Vagina (tissue), 2 donors: ENCODE data around the gene SEC62. TPM values are rescaled to one million over a fixed set of nuclear protein-coding genes. Genes with fewer than 3 reads are reported as not detected.

Experiments used
- DNase-seq, 2 donors: peaks; one replicate each; pipeline ENCODE4 v3.0.0-alpha.2; 2017; ENCODE audit errors: extremely low spot score in 2 of 2
- H3K27ac ChIP-seq: fragments of 200-600 bp; sonication (generic); one replicate; pipeline ENCODE4 v1.5.1; 2019
- H3K27me3 ChIP-seq: fragments of 200-600 bp; sonication (generic); one replicate; pipeline ENCODE4 v1.5.1; 2019
- H3K36me3 ChIP-seq, 2 donors: fragments of 200-600 bp; sonication (generic); one replicate each; pipeline ENCODE4 v1.5.1; 2017 to 2019
- H3K4me1 ChIP-seq: fragments of 200-600 bp; sonication (generic); one replicate; pipeline ENCODE4 v1.5.1; 2019
- H3K4me3 ChIP-seq, 2 donors: fragments of 200-600 bp; sonication (generic); 1 replicate in 1 of 2; 2 replicates in 1 of 2; pipeline ENCODE4 v1.5.1; 2016 to 2019
- H3K9me3 ChIP-seq: fragments of 200-600 bp; sonication (generic); one replicate; pipeline ENCODE4 v1.5.1; 2019
- POLR2A ChIP-seq, 2 donors: fragments of 450-650 bp; IDR thresholded peaks; one replicate each; pipeline ENCODE4 v1.6.1; 2017; ENCODE audit warnings: antibody characterized with exemption in 2 of 2, mild to moderate bottlenecking in 2 of 2, moderate library complexity in 2 of 2
- POLR2AphosphoS5 ChIP-seq, 2 donors: sonication (generic); formaldehyde crosslinking; IDR thresholded peaks; one replicate each; pipeline ENCODE4 v1.9.0; 2017; ENCODE audit warnings: antibody characterized with exemption in 2 of 2, mild to moderate bottlenecking in 2 of 2, low read depth in 1 of 2; ENCODE audit not compliant: insufficient read depth in 1 of 2
- intact Hi-C: fragments of 100-400 bp; cut with DNase I; formaldehyde crosslinking; loops from one replicate; pipeline ENCODE4 v1.15.1; 2023
- total RNA-seq: library from RNA; depleted of rRNA; stranded (reverse); fragments of >200 nt; gene quantifications from one replicate; pipeline ENCODE4 v1.2.3, GENCODE V29; 2016
- TF ChIP-seq, protein P1 (sequence below), 3 experiments: fragments of 450-650 bp in 2 of 3; fragments of 200-600 bp in 1 of 3; sonication (generic) in 1 of 3; IDR thresholded peaks; one replicate each; pipeline ENCODE4 v1.5.1; 2017 to 2019; ENCODE audit warnings: antibody characterized with exemption in 3 of 3, mild to moderate bottlenecking in 2 of 3, moderate library complexity in 2 of 3

The SEC62 gene
- total RNA-seq, 1 donor from 2014 or later: 38.1 TPM

DNA sequence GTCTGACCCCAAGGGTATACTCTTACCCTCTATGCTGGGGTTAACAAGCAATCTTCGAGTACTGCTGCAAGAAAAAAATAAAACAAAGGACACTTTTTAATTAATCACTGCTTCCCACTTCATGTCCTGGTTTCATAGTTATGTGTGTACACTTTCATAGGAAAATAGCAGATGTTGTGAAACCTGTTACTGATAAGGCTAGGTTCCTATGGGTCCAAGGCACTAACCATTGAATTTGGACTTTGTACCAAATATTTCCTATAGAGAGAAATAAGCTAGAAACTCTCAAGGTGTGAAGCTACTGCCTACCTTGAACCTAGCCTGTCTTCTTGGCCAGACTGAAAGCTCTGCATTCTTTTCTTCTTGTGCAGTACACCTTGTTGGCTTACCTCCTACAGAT, 56.6 kb downstream of the SEC62 start:
- Histone ChIP-seq H3K9me3 (no peaks in the 10 kb centered on the region), H3K27ac (no peak overlapping the region), H3K4me3 (no peak overlapping the region), H3K27me3 (no peaks in the 10 kb centered on the region), H3K4me1 (no peaks in the 10 kb centered on the region), H3K36me3 (no peaks in the 10 kb centered on the region)
- intact Hi-C loops: no loop called here
- no peak for DNase-seq
- TF ChIP-seq, protein P1, sequence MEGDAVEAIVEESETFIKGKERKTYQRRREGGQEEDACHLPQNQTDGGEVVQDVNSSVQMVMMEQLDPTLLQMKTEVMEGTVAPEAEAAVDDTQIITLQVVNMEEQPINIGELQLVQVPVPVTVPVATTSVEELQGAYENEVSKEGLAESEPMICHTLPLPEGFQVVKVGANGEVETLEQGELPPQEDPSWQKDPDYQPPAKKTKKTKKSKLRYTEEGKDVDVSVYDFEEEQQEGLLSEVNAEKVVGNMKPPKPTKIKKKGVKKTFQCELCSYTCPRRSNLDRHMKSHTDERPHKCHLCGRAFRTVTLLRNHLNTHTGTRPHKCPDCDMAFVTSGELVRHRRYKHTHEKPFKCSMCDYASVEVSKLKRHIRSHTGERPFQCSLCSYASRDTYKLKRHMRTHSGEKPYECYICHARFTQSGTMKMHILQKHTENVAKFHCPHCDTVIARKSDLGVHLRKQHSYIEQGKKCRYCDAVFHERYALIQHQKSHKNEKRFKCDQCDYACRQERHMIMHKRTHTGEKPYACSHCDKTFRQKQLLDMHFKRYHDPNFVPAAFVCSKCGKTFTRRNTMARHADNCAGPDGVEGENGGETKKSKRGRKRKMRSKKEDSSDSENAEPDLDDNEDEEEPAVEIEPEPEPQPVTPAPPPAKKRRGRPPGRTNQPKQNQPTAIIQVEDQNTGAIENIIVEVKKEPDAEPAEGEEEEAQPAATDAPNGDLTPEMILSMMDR (IDR thresholded peaks at IDR 0.05): no peak
- no peak for TF ChIP-seq POLR2AphosphoS5 (IDR thresholded peaks at IDR 0.05; ENCODE audit: insufficient read depth in 1 of 2, low read depth in 1 of 2)

DNA sequence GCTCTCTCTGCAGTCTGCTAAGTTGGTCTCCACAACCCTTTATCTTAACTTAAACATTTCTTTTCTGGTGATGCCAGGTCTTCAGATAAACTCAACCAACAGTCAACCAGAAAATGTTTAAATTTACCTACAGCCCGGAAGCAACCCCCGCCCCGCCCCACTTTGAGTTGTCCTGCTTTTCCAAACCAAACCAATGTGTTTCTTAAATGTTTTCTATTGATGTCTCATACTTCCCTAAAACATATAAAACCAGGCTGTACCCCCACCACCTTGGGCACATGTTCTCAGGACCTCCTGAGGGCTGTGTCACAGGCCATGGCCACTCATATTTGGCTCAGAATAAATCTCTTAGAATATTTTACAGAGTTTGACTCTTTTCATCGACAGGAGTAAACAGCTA, 58.0 kb downstream of the SEC62 start:
- Histone ChIP-seq H3K4me1 (no peaks in the 10 kb centered on the region), H3K27me3 (no peaks in the 10 kb centered on the region), H3K36me3 (no peaks in the 10 kb centered on the region), H3K9me3 (no peaks in the 10 kb centered on the region), H3K4me3 (no peak overlapping the region), H3K27ac (no peak overlapping the region)
- intact Hi-C loops: no loop called here
- TF ChIP-seq POLR2AphosphoS5 (IDR thresholded peaks at IDR 0.05; ENCODE audit: insufficient read depth in 1 of 2, low read depth in 1 of 2): no peak
- TF ChIP-seq, protein P1 (IDR thresholded peaks at IDR 0.05): no peak
- TF ChIP-seq POLR2A (IDR thresholded peaks at IDR 0.05): no peak
- no peak for DNase-seq

DNA sequence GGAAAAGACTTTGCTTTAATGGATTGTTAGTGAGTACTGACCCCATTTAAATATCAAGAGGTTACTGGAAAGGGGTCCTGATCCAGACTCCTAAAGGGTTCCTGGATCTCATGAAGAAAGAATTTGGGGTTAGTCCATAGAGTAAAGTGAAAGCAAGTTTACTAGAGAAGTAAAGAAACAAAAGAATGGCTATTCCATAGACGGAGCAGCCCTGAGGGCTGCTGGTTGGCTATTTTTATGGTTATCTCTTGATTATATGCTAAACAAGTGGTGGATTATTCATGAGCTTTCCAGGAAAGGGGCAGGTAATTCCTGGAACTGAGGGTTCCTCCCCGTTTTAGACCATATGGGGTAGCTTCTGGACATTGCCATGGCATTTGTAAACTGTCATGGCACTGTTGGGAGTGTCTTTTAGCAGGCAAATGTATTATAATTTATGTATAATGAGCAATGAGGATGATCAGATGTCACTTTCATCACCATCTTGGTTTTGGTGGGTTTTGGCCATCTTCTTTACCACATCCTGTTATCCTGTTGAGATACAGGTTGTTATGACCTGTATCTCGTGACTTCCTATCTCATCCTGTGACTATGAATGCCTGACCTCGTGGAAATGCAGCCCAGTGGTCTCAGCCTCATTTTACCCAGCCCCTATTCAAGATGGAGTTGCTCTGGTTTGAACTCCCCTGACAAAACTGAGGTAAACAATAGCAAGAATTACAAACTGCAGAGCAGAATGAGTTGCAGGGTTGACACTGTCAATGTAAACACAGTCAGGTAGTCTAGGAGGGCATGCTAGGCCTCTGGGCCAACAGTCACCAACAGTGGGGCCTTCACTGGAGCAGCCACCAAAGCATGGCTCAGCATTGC, 60.9 kb downstream of the SEC62 start:
- Histone ChIP-seq H3K4me1 (no peaks in the 10 kb centered on the region), H3K9me3 (no peaks in the 10 kb centered on the region), H3K4me3 (no peak overlapping the region), H3K27me3 (no peaks in the 10 kb centered on the region), H3K27ac (no peak overlapping the region), H3K36me3 (no peaks in the 10 kb centered on the region)
- intact Hi-C loops: no loop called here
- DNase-seq: no peak
- TF ChIP-seq POLR2A (IDR thresholded peaks at IDR 0.05) (no peak), POLR2AphosphoS5 (IDR thresholded peaks at IDR 0.05; ENCODE audit: insufficient read depth in 1 of 2, low read depth in 1 of 2) (no peak)
- TF ChIP-seq, protein P1 (IDR thresholded peaks at IDR 0.05): no peak

DNA sequence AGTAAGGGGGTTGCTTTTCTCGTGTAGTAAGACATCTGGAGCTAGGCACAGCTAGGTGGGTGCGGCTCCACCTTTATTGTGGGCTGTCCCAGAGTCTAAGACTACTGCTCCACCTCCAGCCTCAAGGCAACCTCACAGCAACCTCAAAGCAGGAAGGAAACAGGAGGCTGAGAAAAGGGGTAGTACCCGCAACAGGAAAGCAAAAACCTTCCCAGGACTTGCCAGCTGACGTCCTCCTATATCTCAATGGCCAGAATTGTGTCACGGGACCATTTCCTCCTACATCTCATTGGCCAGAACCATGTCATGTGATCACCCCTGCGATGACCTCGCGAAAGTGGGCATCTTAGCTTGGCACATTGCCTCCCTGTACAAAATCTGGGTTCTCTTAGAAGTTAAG, 66.9 kb downstream of the SEC62 start:
- intact Hi-C loops: no loop called here
- TF ChIP-seq POLR2A (IDR thresholded peaks at IDR 0.05) (no peak), POLR2AphosphoS5 (IDR thresholded peaks at IDR 0.05; ENCODE audit: insufficient read depth in 1 of 2, low read depth in 1 of 2) (no peak)
- TF ChIP-seq, protein P1 (IDR thresholded peaks at IDR 0.05): no peak
- Histone ChIP-seq H3K9me3 (no peaks in the 10 kb centered on the region), H3K4me1 (peaks cover 11% of the 10 kb centered on the region), H3K27ac (no peak overlapping the region), H3K27me3 (no peaks in the 10 kb centered on the region), H3K36me3 (no peaks in the 10 kb centered on the region), H3K4me3 (no peak overlapping the region)
- no peak for DNase-seq
